ENCODE data around the gene ZFYVE28.

- no peak for TF ChIP-seq POLR2A (IDR thresholded peaks at IDR 0.05)
- TF ChIP-seq, protein P1, sequence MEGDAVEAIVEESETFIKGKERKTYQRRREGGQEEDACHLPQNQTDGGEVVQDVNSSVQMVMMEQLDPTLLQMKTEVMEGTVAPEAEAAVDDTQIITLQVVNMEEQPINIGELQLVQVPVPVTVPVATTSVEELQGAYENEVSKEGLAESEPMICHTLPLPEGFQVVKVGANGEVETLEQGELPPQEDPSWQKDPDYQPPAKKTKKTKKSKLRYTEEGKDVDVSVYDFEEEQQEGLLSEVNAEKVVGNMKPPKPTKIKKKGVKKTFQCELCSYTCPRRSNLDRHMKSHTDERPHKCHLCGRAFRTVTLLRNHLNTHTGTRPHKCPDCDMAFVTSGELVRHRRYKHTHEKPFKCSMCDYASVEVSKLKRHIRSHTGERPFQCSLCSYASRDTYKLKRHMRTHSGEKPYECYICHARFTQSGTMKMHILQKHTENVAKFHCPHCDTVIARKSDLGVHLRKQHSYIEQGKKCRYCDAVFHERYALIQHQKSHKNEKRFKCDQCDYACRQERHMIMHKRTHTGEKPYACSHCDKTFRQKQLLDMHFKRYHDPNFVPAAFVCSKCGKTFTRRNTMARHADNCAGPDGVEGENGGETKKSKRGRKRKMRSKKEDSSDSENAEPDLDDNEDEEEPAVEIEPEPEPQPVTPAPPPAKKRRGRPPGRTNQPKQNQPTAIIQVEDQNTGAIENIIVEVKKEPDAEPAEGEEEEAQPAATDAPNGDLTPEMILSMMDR (IDR thresholded peaks at IDR 0.05) = no peak
Observed at GRCh38 chr4:2283199-2283711, 135.2 kb downstream of the ZFYVE28 start.

Data from stomach (tissue), 4 donors.